Peyer's patch (tissue), 4 donors: Measurements from ENCODE around the gene MKNK1.

ENCODE experiments used
- CTCF ChIP-seq, 6 experiments: fragments of 450-650 bp in 4 of 6; fragments of 200-600 bp in 2 of 6; sonication (generic) in 1 of 6; IDR thresholded peaks; one replicate each; pipeline ENCODE4 v1.5.1; 2017 to 2019; ENCODE audit warnings: antibody characterized with exemption in 6 of 6, mild to moderate bottlenecking in 3 of 6, moderate library complexity in 1 of 6
- POLR2A ChIP-seq, 2 donors: fragments of 450-650 bp; IDR thresholded peaks; one replicate each; pipeline ENCODE4 v1.5.1; 2017; ENCODE audit warnings: antibody characterized with exemption in 2 of 2, mild to moderate bottlenecking in 2 of 2, moderate library complexity in 2 of 2

DNA sequence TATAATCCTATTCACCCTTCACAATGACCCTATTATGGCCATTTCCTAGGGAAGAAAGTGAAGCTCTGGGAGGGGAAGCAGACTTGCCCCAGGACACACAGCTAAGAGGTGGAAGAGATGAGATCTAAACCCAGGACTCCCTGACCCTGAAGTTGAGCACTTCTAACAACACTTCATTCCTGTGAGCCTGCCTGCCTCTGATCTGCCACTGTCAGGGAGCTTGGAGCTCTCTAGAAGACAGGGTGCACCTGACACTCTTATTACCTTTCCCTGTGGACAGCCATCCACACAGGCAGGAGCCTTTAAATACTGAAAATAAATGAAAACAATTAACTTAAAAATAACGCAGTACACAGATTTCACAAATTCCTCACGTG is 599 bp downstream of the MKNK1 start:
- TF ChIP-seq CTCF (IDR thresholded peaks at IDR 0.05), result no peak
- TF ChIP-seq POLR2A (IDR thresholded peaks at IDR 0.05), result no peak
